Measurements from ENCODE around the gene UBQLN3.

Gene UBQLN3

DNA sequence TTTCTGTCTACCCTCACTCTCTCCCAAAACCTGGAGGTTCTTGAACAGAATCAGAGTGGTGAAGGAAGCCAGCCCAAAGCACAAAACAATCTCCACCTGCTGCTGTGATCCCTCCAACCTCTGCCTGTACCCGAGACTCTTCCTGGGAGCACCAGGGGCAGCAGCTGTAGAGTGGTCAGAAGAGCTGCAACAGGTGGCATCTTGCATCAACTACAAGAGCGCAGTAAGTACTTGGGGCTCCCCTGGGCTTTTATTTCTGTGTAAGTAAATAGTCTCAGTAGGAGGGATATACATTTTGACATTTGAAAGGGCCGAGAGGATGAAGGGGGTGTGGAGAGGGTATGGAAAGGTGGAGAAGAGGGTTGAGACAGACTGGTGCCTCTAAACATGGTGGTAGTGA is 15.0 kb upstream of the UBQLN3 start:
- Mint-ChIP-seq H3K27me3 (no peaks in the 10 kb centered on the region), H3K4me3 (no peak overlapping the region), H3K27ac (no peak overlapping the region), H3K4me1 (no peaks in the 10 kb centered on the region), H3K36me3 (no peaks in the 10 kb centered on the region), H3K9me3 (no peaks in the 10 kb centered on the region)
- DNase-seq (no peak), ATAC-seq (replicated peaks) (no peak)

DNA sequence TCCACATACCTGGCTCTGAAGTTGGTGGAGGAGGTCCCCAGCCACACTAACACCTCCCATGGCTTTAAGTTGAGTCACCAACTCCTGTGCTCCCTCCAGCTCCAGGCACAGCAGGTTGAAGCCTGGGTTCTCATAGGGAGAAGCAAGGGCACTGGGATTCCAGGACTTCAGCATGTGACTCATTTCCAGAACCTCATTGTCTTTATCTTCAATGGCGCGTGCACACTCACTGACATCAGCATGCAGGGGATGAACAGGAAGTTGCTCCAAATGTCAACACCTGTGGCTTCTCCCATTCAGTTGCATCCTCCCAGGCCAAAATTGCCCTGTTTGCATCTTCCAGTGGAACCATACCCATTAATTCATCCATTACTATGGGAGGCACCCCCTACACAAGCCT is 12.6 kb upstream of the UBQLN3 start:
- no peaks in the 10 kb centered on the region for H3K4me1 Mint-ChIP-seq
- H3K4me3 Mint-ChIP-seq, result no peak overlapping the region
- no peak for DNase-seq
- ATAC-seq (replicated peaks), result no peak
- H3K27me3 Mint-ChIP-seq, result no peaks in the 10 kb centered on the region
- H3K27ac Mint-ChIP-seq, result no peak overlapping the region
- H3K9me3 Mint-ChIP-seq, result no peaks in the 10 kb centered on the region
- no peaks in the 10 kb centered on the region for H3K36me3 Mint-ChIP-seq

DNA sequence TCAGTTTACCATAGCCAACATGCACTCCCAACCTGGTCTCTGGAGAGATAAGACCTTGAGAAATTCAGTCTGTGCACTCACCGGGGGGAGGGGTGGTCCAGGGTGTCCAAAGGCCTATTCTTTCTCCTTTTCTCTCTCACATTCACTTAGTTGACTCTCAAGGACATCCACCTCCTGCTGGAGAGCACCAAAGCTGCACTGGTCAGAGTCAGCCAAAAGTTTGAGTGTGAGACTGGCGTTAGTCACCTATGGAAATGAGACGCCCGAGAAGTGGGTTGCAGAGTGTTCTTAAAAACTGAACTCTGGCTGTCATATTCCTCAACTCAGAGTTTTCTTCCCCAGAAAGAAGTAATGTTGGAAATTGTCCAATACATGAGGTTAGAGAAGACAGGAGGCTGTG is 11.8 kb upstream of the UBQLN3 start:
- Mint-ChIP-seq H3K27me3 (no peaks in the 10 kb centered on the region), H3K4me1 (no peaks in the 10 kb centered on the region), H3K9me3 (no peaks in the 10 kb centered on the region), H3K27ac (no peak overlapping the region), H3K36me3 (no peaks in the 10 kb centered on the region), H3K4me3 (no peak overlapping the region)
- DNase-seq (no peak), ATAC-seq (replicated peaks) (no peak)

DNA sequence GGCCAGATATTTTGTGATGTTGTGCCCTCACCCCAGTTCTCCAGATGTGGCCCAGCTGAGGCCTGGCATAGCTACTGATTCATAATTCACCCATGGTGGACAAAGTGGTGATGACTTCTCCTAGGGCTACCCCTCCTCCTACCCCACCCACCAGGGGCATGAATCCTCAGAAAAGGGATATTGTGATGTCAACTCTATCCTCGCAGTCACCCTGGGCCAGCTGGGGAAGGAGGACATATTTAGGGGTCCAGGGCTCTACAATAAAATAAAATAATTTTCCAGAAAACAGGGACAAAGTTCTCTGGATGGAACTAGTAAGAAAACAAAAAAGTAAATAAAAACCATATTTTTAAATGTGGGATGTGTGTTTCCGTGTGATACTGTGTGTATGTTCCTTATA is 6.8 kb upstream of the UBQLN3 start, which contains the start of gene UBQLNL:
TSS of gene UBQLNL (minus strand) at position 101 of the 400 bp plus-strand sequence. CDS start 258 bp downstream, outside the sequence.
- ATAC-seq (replicated peaks) (no peak), DNase-seq (no peak)
- Mint-ChIP-seq H3K27ac (no peak within 1 kb of the TSS), H3K27me3 (no peaks in the 10 kb centered on the region), H3K4me3 (no peak within 1 kb of the TSS), H3K36me3 (no peaks in the 10 kb centered on the region), H3K9me3 (no peaks in the 10 kb centered on the region), H3K4me1 (no peaks in the 10 kb centered on the region)

DNA sequence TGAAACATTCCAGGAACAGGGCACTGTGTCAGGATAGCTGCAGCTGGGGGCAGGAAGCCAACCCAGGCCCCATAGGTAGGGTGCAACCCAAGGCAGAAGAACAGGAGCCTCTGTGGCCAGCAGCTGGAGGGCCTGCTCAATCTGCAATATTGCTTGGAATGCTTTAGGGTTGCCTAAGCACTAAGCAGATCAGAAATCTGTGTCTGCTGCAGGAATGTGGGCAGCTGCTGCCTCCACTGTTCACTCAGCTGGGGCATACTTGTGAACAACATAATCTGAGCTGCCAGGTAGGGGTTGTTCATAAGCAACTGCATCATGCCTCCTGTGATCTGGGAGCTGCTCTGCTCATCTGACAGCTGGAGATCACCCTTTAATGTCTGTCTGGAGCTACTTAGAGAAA is 5.1 kb upstream of the UBQLN3 start:
- no peak overlapping the region for H3K27ac Mint-ChIP-seq
- no peaks in the 10 kb centered on the region for H3K9me3 Mint-ChIP-seq
- H3K36me3 Mint-ChIP-seq, result no peaks in the 10 kb centered on the region
- DNase-seq, result no peak
- H3K4me3 Mint-ChIP-seq, result no peak overlapping the region
- no peaks in the 10 kb centered on the region for H3K27me3 Mint-ChIP-seq
- no peak for ATAC-seq (replicated peaks)
- H3K4me1 Mint-ChIP-seq, result no peaks in the 10 kb centered on the region

DNA sequence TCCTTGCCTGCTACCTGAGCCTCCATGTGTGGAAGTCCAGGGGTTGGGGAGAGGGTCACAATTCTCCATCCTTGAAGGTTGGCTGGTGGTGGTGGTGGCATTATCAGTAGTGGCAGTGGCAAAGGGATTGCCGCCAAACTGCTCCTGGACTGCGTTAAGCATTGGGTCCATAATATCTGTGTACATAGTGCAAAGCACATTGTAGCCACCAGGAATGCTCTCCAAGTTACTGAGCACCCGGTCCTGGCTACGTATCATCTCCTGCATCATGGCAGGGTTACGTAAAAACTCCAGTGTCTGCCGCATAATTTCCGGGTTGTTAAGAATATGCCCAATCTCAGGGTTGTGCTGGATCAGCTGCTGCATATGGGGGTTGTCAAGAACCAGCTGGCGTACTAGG is 1.2 kb downstream of the UBQLN3 start:
- H3K27me3 Mint-ChIP-seq, result peaks cover 4 to 9% of the 10 kb centered on the region in 2 donors
- no peak overlapping the region for H3K4me3 Mint-ChIP-seq
- H3K9me3 Mint-ChIP-seq, result no peaks in the 10 kb centered on the region
- no peaks in the 10 kb centered on the region for H3K36me3 Mint-ChIP-seq
- ATAC-seq (replicated peaks) (no peak), DNase-seq (no peak)
- H3K4me1 Mint-ChIP-seq, result peaks cover 0 to 5% of the 10 kb centered on the region in 2 donors
- no peak overlapping the region for H3K27ac Mint-ChIP-seq

DNA sequence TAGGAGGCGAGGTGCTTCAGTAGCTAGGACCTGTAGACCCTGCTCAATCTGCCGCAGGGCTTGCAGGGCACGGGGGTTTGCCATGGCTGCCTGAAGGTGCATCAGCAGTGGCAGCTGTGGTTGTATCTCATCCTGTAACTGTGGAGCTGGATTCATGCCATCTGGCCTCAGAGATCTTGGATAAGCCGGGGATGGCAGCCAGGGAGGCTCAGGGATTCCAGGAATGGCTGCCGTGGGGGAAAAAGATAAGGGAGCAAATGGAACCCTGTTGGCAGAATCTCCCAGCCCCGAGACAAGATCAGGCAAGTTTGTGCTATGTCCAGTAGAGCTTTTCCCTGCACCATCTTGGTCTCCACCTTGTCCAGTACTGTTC is 1.8 kb downstream of the UBQLN3 start:
- DNase-seq (no peak), ATAC-seq (replicated peaks) (no peak)
- H3K4me1 Mint-ChIP-seq, result peaks cover 0 to 5% of the 10 kb centered on the region in 2 donors
- H3K36me3 Mint-ChIP-seq, result no peaks in the 10 kb centered on the region
- H3K27ac Mint-ChIP-seq, result no peak overlapping the region
- H3K9me3 Mint-ChIP-seq, result no peaks in the 10 kb centered on the region
- H3K27me3 Mint-ChIP-seq, result peaks cover 4 to 9% of the 10 kb centered on the region in 2 donors
- no peak overlapping the region for H3K4me3 Mint-ChIP-seq

DNA sequence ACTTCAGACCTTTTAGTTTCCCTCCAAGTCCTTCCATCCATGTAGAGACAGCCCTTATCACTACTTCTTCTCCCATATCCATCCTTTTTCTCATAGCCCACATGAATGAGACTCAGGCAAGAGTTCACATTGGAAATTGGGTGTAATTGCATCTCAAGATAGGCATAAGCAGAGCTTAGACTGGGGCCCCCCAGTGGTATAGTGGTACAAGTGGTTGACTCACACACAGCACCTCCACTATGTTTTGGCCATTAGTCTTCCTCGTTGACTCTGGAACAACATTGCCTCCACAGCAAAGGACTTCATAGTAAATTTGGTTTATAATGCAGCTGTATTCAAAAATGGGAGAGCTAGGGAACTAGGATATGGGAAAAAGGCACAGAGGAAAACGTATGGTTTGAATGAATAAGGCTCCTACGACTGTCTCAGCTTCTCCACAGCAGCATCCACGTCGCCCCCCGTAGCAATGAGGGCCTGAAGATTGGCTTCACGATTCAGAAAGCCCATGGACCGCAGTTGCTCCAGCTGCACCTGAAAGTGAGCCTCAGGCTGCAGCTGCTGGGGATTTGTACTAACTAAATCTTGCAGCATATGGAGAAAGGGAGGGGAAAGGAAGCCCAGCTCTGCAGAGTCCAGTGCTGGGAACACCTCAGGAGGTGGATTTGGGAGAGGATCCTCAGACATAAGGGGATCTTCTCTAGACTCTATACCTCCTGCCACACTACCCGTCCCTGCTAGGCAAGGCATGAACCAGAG is 2.4 kb downstream of the UBQLN3 start:
- peaks cover 0 to 5% of the 10 kb centered on the region in 2 donors for H3K4me1 Mint-ChIP-seq
- ATAC-seq (replicated peaks) (no peak), DNase-seq (no peak)
- H3K27ac Mint-ChIP-seq, result no peak overlapping the region
- H3K27me3 Mint-ChIP-seq, result peaks cover 5 to 9% of the 10 kb centered on the region in 2 donors
- no peaks in the 10 kb centered on the region for H3K36me3 Mint-ChIP-seq
- no peaks in the 10 kb centered on the region for H3K9me3 Mint-ChIP-seq
- H3K4me3 Mint-ChIP-seq, result no peak overlapping the region

DNA sequence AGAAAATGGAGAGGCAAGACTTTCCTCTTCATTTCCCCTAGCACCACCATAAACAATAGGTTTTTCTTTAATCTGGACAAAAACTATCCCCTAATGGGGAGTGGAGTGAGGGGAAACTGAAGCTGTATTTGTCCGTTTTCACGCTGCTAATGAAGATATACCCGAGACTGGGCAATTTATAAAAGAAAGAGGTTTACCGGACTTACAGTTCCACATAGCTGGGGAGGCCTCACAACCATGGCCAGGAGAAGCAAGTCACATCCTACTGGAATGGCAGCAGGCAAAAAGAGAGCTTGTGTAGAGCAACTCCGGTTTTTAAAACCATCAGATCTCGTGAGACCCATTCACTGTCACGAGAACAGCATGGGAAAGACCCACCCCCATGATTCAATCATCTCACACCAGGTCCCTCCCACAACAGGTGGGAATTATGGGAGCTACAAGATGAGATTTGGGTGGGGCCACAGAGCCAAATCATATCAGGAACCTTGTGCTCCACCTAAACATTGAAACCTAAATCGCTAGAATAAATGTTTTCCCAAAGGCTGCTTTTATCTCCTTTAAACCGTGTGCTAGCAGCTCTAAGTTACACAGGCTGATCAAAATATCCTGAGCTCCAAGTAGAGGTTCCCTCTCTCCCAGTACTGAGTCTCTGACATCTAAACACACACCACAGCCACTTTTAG is 4.3 kb downstream of the UBQLN3 start:
- Mint-ChIP-seq H3K4me1 (peaks cover 2 to 9% of the 10 kb centered on the region in 2 donors), H3K9me3 (no peaks in the 10 kb centered on the region), H3K36me3 (no peaks in the 10 kb centered on the region), H3K27me3 (peaks cover 11 to 14% of the 10 kb centered on the region in 2 donors), H3K27ac (no peak overlapping the region), H3K4me3 (no peak overlapping the region)
- no peak for DNase-seq
- no peak for ATAC-seq (replicated peaks)

DNA sequence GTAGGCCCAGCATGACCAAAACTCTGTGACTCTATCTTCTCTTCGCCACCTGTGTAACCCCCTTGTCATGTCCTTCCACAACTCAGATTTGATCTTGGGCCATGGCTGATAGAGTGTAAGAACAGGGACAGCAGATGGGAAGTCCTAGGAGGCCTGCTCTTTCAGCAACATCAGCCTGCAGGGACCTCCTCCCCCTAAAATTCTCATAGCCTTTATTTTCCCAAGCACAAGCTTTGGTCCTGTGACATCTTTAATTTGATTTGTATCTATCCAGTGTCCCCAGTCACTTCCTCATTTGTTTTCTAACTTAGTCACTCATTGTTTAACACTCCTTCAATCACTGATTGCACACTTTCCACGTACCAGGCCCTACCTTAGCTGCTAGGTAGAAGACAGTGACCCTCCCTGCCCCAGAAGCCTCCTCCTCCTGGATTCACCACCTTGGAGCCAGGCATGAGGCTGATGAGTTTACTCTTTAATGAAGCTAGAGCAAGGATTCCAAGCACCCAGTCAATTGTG is 5.3 kb downstream of the UBQLN3 start:
- no peak for ATAC-seq (replicated peaks)
- Mint-ChIP-seq H3K9me3 (no peaks in the 10 kb centered on the region), H3K27me3 (peaks cover 11 to 14% of the 10 kb centered on the region in 2 donors), H3K27ac (no peak overlapping the region), H3K36me3 (no peaks in the 10 kb centered on the region), H3K4me3 (no peak overlapping the region), H3K4me1 (peaks cover 2 to 10% of the 10 kb centered on the region in 2 donors)
- DNase-seq, result no peak

DNA sequence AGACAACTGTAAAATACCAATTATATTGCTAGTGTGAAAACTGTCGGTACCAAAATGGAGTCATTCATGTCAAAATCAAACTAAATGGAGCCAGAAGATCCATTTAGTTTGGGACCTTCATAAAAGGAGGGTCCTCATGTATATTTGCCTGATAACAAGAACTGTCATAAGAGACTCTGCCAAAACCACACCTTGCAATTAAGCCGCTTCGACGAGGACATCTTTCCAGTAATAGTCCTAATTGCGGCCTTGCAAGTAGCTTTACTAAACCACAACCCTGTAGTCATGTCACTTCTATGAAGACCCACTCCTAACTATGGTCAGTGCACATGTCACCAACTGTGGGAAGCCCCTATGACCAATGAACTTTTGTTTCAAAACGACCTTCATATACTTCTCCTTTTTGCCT is 9.4 kb downstream of the UBQLN3 start:
- no peak overlapping the region for H3K4me3 Mint-ChIP-seq
- H3K36me3 Mint-ChIP-seq, result no peaks in the 10 kb centered on the region
- H3K27ac Mint-ChIP-seq, result no peak overlapping the region
- ATAC-seq (replicated peaks) (peak; percentile 60 to 75), DNase-seq (no peak)
- peaks cover 2 to 10% of the 10 kb centered on the region in 2 donors for H3K4me1 Mint-ChIP-seq
- H3K27me3 Mint-ChIP-seq, result peaks cover 11 to 14% of the 10 kb centered on the region in 2 donors
- H3K9me3 Mint-ChIP-seq, result no peaks in the 10 kb centered on the region

DNA sequence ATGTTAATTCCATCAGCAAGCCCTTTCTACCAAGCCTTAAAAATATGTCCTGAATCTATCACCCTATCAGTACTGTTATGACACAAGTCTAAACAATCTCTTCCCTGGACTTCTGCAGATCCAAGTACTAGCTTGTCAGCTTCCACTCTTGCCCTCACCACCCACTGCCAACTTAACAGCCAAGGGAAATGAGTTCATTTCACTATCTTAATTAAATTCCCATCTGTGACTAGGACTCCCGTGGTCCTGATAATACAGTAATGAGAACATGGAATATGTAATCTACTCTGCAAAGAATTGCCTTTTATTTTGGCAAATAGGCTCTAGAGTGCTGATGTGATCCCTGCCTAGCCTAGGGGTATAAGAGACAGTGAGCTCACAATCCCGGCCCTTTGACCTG is 10.1 kb downstream of the UBQLN3 start:
- no peak for DNase-seq
- Mint-ChIP-seq H3K9me3 (no peaks in the 10 kb centered on the region), H3K27me3 (peaks cover 9% of the 10 kb centered on the region in 2 donors), H3K36me3 (no peaks in the 10 kb centered on the region), H3K4me1 (peaks cover 2 to 9% of the 10 kb centered on the region in 2 donors), H3K27ac (no peak overlapping the region), H3K4me3 (no peak overlapping the region)
- no peak for ATAC-seq (replicated peaks)

DNA sequence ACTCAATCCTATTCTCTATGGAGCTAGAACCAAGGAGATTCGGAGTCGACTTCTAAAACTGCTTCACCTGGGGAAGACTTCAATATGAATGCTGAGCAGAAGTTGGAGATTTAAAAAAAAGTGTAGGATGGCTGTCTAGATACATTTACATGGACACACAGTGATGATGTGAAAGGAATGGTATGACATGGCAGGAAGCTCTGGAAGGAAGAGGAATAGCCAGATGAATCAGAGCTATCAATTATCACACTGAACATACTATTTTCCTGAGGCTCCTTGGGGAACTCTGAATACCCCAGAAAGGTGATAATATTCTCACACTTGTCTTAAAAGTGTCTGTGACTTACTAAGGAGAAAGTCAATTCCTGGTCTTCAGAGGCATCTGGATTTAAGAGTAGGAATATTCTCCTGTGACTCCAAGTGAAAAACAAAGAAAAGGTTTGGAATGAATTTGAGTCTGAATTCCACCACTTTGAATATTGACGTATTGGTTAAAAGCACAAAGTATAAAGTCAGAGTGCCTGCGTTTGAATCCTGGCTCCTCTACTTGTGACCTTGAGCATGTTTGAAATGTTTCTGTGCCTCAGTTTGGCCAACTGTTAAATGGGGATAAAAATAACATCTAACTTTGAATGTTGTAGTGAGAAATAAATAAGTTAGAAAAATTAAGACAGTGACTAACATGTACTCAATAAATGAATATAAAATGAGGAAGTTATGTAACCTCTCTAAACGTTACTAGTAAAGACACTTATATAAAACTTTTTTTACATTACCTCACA is 20.0 kb downstream of the UBQLN3 start:
- no peak for DNase-seq
- no peak overlapping the region for H3K4me3 Mint-ChIP-seq
- ATAC-seq (replicated peaks), result no peak
- no peaks in the 10 kb centered on the region for H3K9me3 Mint-ChIP-seq
- H3K27ac Mint-ChIP-seq, result no peak overlapping the region
- H3K27me3 Mint-ChIP-seq, result peaks cover 0 to 4% of the 10 kb centered on the region in 2 donors
- H3K4me1 Mint-ChIP-seq, result peaks cover 1 to 6% of the 10 kb centered on the region in 2 donors
- H3K36me3 Mint-ChIP-seq, result no peaks in the 10 kb centered on the region

DNA sequence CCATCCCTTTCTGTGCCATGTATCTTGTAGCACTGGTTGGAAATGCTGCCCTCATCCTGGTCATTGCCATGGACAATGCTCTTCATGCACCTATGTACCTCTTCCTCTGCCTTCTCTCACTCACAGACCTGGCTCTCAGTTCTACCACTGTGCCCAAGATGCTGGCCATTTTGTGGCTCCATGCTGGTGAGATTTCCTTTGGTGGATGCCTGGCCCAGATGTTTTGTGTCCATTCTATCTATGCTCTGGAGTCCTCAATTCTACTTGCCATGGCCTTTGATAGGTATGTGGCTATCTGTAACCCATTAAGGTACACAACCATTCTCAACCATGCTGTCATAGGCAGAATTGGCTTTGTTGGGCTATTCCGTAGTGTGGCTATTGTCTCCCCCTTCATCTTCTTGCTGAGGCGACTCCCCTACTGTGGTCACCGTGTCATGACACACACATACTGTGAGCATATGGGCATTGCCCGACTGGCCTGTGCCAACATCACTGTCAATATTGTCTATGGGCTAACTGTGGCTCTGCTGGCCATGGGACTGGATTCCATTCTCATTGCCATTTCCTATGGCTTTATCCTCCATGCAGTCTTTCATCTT is 20.9 kb downstream of the UBQLN3 start:
- Mint-ChIP-seq H3K27ac (no peak overlapping the region), H3K27me3 (peaks cover 0 to 6% of the 10 kb centered on the region in 2 donors), H3K4me3 (no peak overlapping the region), H3K4me1 (peaks cover 1 to 6% of the 10 kb centered on the region in 2 donors), H3K9me3 (no peaks in the 10 kb centered on the region), H3K36me3 (no peaks in the 10 kb centered on the region)
- DNase-seq (no peak), ATAC-seq (replicated peaks) (no peak)
